ENCODE measurements around the gene NUDCD3.
A peak's percentile ranks its signal among the peaks of the same experiment; 100 is the strongest.

Gene NUDCD3

GRCh38 chr7:44382459-44383265 is 107.8 kb downstream of the NUDCD3 start:
- DNase-seq (ENCODE audit: low spot score) = peak; percentile 63

DNA sequence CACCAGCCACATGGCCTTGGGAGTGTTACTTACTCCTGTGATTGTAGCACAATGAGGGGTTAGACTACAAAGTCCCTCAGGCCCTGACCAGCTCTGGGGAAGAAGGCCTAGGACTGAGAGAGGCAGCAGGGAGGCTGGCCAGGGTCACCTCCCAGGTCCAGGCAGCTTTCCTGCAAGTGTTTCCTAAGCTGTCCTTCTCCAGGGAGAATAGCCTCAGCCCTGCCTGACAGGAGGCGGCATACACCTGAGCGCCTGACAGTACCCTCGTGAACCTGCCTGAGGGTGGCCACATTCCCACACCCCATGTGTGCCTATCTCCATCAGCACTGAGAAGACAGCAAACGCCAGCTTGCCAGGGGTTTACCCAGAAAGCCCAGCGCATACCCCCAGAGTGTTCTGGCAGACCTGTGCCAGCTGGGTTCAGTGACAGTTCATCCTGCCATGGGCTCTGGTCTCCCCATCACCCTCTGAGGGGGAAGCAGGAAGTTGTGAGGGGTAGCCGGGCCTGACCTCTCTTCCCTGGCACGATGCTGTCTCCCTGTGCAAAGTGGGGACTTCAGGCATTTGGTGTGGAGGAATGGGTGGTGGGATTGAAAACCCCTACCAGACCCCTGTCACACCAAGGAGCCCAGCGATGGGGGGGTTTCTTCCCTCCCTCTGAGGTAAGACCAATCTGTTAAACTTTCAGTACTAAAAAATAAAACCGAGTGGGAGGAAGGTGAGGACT is 108.8 kb downstream of the NUDCD3 start:
- no peak for DNase-seq (ENCODE audit: low spot score)

GRCh38 chr7:44380831-44381493 is 109.5 kb downstream of the NUDCD3 start:
- no peak for DNase-seq (ENCODE audit: low spot score)

- no peak for DNase-seq (ENCODE audit: low spot score)
These were observed 110.1 kb downstream of the NUDCD3 start for GRCh38 chr7:44380189-44380830.

- DNase-seq (ENCODE audit: low spot score) = no peak
These were observed 110.9 kb downstream of the NUDCD3 start for GRCh38 chr7:44379366-44380188.

DNA sequence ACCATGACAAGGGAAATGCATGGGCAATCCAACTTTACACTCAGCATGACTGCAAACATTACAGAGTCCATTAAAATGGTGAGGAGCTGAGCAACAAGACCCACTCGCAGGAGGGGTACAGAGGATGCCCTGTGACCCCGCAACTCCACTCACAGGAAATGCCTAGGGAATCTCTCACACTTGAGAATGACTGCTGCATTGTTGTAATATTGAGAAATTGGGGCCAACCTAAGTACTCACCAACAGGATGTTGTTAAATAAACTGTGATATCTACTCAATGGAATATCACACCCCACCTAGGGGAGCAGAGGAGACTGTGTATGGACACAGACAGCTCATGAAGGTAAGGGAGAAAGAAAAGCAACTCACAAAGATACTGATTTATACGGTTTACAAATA is 111.7 kb downstream of the NUDCD3 start:
- DNase-seq (ENCODE audit: low spot score) = no peak

GRCh38 chr7:44377681-44378421 is 112.6 kb downstream of the NUDCD3 start:
- peak; percentile 52 for DNase-seq (ENCODE audit: low spot score)

- no peak for DNase-seq (ENCODE audit: low spot score)
These were observed 113.4 kb downstream of the NUDCD3 start for GRCh38 chr7:44377134-44377463.

GRCh38 chr7:44376429-44377133 is 113.9 kb downstream of the NUDCD3 start:
- DNase-seq (ENCODE audit: low spot score) = no peak

DNA sequence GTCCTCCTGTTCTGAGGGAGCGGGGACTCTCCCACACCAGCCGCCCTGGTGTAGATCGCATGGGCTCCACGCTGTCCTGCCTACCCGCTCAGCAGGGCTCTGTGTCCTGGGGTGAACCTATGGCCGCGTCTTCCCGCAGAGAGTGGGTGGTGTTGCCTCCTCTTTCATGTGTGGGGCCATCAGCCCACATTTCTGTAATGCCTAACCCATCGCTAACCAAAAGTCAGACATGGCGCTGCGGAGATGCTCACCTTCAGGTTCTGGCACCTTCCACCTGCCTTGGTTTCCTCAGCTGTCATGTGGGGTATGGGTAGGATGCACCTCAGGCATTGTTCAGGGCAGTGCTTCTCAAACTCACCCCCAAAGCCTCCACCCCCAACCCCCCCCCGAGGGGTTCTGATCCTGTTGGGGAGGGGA is 114.5 kb downstream of the NUDCD3 start:
- no peak for DNase-seq (ENCODE audit: low spot score)

- DNase-seq (ENCODE audit: low spot score) = no peak
These were observed 115.2 kb downstream of the NUDCD3 start for GRCh38 chr7:44375236-44375699.

- DNase-seq (ENCODE audit: low spot score) = no peak
These were observed 116.3 kb downstream of the NUDCD3 start for GRCh38 chr7:44374007-44374763.

- no peak for DNase-seq (ENCODE audit: low spot score)
These were observed 117.1 kb downstream of the NUDCD3 start for GRCh38 chr7:44373418-44373740.

- no peak for DNase-seq (ENCODE audit: low spot score)
These were observed 117.7 kb downstream of the NUDCD3 start for GRCh38 chr7:44372560-44373417.

DNA sequence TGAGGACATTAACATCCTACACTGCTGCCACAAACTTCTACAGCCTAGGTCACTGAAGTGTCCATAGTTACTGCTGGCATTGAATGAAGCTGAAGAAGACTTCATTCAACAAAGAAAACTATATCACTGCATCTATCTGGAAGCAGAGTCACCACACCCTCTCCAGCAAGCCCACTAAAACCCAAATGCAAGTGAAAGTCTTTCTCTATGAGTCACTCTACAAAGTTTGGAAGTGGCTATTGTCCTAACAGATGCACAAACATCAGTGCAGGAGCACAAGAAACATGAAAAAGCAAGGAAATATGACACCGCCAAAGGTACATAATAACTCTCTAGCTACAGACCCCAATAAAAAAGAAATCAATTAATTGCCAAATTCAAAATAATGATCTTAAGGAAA is 121.6 kb downstream of the NUDCD3 start:
- DNase-seq (ENCODE audit: low spot score) = no peak

DNA sequence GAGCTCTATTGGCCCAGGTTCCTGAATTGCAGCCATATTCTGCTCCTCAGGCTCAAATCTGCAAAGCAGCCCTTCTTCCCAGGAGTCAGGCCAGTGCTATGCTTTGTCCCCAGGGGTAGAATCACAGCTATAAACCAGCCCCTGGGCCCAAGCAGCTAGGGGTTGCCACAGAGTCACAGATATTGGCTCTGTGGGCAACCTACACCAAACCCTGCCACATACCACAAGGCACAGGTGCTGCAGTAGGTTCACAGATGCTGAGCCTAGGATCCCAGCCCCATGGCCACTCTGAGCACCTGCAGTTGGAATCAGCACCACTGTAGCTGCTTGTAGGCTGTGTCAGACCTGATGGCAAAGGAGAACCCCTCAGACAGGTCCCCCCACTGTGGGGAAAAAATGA is 122.0 kb downstream of the NUDCD3 start:
- DNase-seq (ENCODE audit: low spot score) = no peak

DNA sequence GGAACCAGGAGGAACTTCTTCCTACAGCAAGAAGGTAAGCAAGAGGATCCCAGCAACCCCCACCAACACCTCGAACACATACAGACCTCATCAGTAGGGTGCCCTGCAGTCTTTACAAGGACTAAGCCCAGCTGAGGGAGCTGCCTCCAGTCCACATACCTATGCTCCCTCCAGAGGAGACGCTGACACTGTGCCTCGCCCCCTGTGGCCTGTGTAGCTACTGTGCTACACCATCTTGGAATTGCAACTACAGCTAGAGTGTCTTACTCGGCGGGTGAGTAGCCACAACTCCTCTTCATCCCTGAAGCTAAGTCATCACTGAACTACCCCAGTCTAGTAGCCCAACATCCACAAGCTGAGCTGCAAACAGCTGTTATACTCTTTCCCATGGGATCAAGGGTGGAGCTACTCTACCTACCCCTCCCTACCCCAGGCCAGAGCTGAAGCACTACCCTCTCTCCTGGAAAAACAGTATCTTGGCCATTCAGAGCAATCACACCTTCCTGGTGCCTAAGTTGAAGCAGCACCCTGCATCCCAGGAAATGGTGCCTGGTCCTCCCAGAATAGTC is 122.9 kb downstream of the NUDCD3 start:
- DNase-seq (ENCODE audit: low spot score) = no peak

DNA sequence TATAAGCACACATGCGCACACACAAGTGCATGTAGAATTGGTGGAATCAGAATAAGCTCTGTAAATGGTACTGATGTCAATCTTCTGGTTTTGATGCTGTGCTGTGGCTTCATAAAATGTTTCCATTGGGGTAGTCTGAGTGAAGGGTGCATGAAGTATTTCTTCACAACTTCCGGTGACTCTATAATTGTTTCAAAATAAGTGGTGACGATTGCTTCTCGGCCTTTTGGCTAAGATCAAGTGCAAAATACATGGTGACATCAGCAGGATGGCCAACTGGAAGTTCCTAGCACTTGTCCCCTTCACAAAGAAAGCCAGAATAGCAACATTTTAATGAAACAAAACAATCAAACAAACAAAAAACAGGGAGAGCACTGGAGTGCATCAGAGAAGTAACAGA is 123.5 kb downstream of the NUDCD3 start:
- DNase-seq (ENCODE audit: low spot score) = no peak
